Measurements from ENCODE around the gene SS18L1.

DNA sequence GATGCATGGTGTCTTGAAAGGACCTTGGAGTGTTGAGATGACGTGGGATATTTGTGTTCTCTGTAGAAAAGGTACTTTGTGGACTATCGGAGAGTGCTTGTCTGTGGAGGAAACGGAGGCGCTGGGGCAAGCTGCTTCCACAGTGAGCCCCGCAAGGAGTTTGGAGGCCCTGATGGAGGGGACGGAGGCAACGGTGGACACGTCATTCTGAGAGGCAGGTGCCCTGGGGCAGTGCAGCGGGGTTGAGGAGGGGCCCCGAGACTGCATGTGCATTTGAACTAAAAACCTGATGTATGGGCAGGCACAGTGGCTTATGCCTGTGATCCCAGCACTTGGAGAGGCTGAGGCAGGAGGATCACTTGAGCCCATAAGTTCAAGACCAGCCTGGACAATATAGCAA lies 52.2 kb downstream of the SS18L1 start:
- TF ChIP-seq ZNF274 (IDR thresholded peaks at IDR 0.05; ENCODE audit: insufficient read depth, insufficient read length) (no peak), BHLHE40 (IDR thresholded peaks at IDR 0.05; ENCODE audit: borderline replicate concordance in 1 of 2, low read depth in 2 of 2, low read length in 1 of 2) (no peak), SIN3A (IDR thresholded peaks at IDR 0.05; ENCODE audit: low read depth, low read length) (no peak), POLR2A (IDR thresholded peaks at IDR 0.05; ENCODE audit: low read depth, low read length) (no peak), SMAD1 (IDR thresholded peaks at IDR 0.05; ENCODE audit: low read depth, partially characterized antibody) (no peak), CHD2 (IDR thresholded peaks at IDR 0.05; ENCODE audit: borderline replicate concordance, low read depth, low read length) (no peak), NR2F1 (conservative IDR thresholded peaks at IDR 0.05) (no peak), CEBPB (IDR thresholded peaks at IDR 0.05; ENCODE audit: borderline replicate concordance in 1 of 2, low read depth in 2 of 2, low read length in 2 of 2) (no peak), YY1 (IDR thresholded peaks at IDR 0.05; ENCODE audit: low read depth, low read length) (no peak), SP1 (IDR thresholded peaks at IDR 0.05; ENCODE audit: low read depth, low read length) (no peak), PML (IDR thresholded peaks at IDR 0.05; ENCODE audit: low read length) (no peak)
- TF ChIP-seq, protein P1, sequence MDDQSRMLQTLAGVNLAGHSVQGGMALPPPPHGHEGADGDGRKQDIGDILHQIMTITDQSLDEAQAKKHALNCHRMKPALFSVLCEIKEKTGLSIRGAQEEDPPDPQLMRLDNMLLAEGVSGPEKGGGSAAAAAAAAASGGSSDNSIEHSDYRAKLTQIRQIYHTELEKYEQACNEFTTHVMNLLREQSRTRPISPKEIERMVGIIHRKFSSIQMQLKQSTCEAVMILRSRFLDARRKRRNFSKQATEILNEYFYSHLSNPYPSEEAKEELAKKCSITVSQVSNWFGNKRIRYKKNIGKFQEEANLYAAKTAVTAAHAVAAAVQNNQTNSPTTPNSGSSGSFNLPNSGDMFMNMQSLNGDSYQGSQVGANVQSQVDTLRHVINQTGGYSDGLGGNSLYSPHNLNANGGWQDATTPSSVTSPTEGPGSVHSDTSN (IDR thresholded peaks at IDR 0.05; ENCODE audit: insufficient replicate concordance, low read depth, low read length), result no peak
